Activated effector memory CD4-positive, alpha-beta T cell treated with anti-CD3 and anti-CD28 coated beads, Interleukin-2, amount 50 U/mL, for 16 hours (primary cell): ENCODE measurements around the gene RAP2A.

Source experiments
- DNase-seq: peaks from one replicate; pipeline ENCODE4 v3.0.0-alpha.2; 2020

The RAP2A gene

DNA sequence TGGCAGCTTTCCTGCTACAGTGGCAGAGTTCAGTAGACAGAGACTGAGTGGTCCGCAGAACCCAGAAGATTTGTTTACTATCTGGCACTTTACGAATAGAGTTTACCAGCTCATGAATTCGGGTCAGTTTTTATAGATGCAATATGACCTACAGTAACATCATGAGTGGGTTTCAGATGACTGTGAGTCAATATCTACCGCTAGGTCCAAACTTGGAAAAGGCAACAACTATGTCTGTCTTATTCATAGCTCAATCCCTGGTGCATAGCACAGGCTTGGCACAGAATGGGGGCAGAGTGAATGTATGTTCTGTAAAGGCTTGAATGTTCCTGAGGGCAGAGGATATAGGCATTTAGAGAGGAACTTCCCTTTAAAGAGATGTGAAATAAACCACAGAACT is 65.2 kb downstream of the RAP2A start:
- no peak for DNase-seq

DNA sequence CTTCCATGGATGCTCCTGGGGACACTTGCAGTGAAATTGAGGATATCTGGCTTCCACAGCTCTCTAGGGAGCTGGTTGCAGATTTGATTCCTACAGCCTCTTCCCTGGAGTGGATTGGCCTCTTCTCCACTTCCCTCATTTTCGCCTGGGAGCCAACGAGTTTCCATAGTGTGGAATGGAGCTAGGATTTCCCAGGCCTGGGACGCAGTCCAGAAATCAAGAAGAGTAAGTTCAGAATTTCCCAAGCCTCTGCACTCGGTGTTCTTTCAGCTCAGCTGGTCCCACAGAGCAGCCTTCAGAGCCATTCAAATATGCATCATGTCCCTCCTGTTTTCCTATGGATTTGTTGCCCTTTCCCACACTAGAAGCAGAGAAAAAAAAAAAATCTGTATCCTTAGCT is 68.2 kb downstream of the RAP2A start:
- no peak for DNase-seq

GRCh38 chr13:97502706-97503105 is 68.7 kb downstream of the RAP2A start:
- no peak for DNase-seq

- no peak for DNase-seq
These were observed 71.0 kb downstream of the RAP2A start for GRCh38 chr13:97505017-97505416.

GRCh38 chr13:97506511-97506910 is 72.5 kb downstream of the RAP2A start:
- no peak for DNase-seq

GRCh38 chr13:97512732-97513131 is 78.8 kb downstream of the RAP2A start:
- DNase-seq, result no peak

DNA sequence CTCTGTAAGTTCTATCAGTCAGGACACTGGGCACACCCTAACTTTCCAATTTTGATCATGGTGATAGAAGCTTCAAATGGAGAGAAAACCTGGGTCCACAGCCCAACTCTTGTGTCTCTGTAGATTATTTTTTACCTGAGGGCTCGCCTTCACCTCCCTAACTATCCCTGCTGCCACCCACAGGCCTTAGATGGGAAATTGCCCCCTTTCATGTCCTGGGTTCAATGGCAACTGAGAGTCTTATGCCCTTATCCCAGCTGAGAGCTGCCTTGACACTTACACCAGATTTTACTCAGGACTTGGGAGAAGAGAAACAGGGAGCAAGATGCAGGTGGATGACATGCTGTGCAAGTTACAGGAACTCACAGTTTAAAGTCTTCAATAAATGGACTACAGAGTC is 81.7 kb downstream of the RAP2A start:
- DNase-seq, result no peak

DNA sequence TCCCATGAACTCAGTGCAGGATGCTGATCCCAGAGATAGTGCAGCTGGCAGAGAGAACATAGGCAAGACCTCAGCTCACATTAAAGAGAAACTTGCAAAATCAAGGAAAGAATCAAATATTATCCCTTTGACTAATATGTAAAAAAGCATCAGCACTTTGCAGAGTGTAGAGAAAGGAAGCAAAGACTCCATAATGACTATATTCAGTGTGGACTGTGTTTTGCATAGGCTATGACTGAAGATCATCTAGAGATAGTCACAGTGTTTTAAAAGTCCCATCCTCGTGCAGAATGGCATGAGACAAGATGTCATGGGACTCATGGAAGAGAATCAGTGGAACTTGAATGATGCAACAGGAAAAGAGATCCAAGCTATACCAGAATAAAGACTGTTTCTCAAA is 84.0 kb downstream of the RAP2A start:
- no peak for DNase-seq
